Measurements from ENCODE around the gene MEF2C. TPM values are rescaled to one million over a fixed set of nuclear protein-coding genes. Genes with fewer than 3 reads are reported as not detected.
A peak's percentile ranks its signal among the peaks of the same experiment; 100 is the strongest.

Gene MEF2C
- total and polyA plus RNA-seq, 2 experiments from 2014 or later = 0.97 to 1.6 TPM

GRCh38 chr5:88892669-88893068 lies 9.7 kb upstream of the MEF2C start (continued):
- TF ChIP-seq ZNF114 (CRISPR knock-in tag; IDR thresholded peaks at IDR 0.05) = no peak
- TF ChIP-seq EZH2 (IDR thresholded peaks at IDR 0.05; ENCODE audit: low read depth, unreplicated experiment) = no peak
- TF ChIP-seq EZH2phosphoT487 (IDR thresholded peaks at IDR 0.05; ENCODE audit: unreplicated experiment) = no peak
- no peak for TF ChIP-seq JUNB (IDR thresholded peaks at IDR 0.05; ENCODE audit: unreplicated experiment)
- TF ChIP-seq POLR2AphosphoS5 (IDR thresholded peaks at IDR 0.05; ENCODE audit: low read depth) = no peak

DNA sequence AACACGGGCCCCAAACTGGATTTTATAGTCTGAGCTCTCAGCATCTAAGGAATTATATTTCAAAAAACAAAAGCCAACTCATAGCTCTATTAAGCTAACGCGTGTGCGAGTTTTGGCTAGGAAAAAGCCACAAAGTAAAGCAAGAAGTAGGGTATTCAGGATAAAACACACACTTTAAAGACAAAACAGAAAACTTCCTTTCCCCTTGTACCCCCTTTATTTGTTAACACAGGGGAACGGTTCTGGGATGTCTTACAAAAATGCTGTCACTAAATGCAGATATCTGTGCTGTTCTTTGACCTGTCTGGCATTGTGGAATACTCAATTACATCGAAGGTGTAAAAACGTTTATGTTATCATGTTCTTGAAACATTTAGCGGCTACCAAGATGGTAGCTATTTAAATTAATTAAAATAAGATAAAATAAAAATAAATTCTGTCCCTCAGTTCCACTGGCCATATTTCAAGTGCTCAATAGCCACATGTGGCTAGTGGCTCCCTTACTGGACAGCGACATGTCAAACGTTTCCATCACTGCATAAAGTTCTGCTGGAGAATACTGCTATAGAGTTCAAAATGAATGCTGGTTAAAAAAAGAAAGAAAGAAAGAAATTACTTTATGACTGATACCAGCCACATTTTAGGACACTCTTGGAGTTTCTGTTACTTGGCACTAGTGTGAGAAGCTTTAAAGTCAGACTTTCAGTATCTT lies 7.2 kb upstream of the MEF2C start:
- no peaks in the 10 kb centered on the region for H3K36me3 ChIP-seq (ENCODE audit: insufficient read depth)
- 0 out of 2 replicates have a peak, but pooled peaks cover 3% of the 10 kb centered on the region for H3K9me2 ChIP-seq (ENCODE audit: insufficient read depth)
- H3K4me2 ChIP-seq = peak overlapping the region; percentile 86
- H3K36me3 Mint-ChIP-seq (ENCODE audit: low read depth) = no peaks in the 10 kb centered on the region
- peak overlapping the region; percentile 85 for H3K4me3 Mint-ChIP-seq
- peaks cover 10% of the 10 kb centered on the region for H3K27me3 Mint-ChIP-seq (ENCODE audit: insufficient read depth, low read depth, poor library complexity)
- DNase-seq (ENCODE audit: low spot score) (no peak), ATAC-seq (no peak)
- H3K27me3 ChIP-seq (ENCODE audit: insufficient read depth) = peaks cover 55% of the 10 kb centered on the region
- no peaks in the 10 kb centered on the region for H3F3A ChIP-seq (replicated peaks; ENCODE audit: low read depth)
- TF ChIP-seq EZH2phosphoT487 (IDR thresholded peaks at IDR 0.05; ENCODE audit: unreplicated experiment) (no peak), CTCF (conservative IDR thresholded peaks at IDR 0.05; ENCODE audit: low read depth in 2 of 2) (no peak), JUNB (IDR thresholded peaks at IDR 0.05; ENCODE audit: unreplicated experiment) (no peak), STAT1 (IDR thresholded peaks at IDR 0.05; ENCODE audit: unreplicated experiment) (no peak), EZH2 (IDR thresholded peaks at IDR 0.05; ENCODE audit: low read depth, unreplicated experiment) (no peak), POLR2AphosphoS5 (IDR thresholded peaks at IDR 0.05; ENCODE audit: low read depth) (no peak)
- TF ChIP-seq, protein P1, sequence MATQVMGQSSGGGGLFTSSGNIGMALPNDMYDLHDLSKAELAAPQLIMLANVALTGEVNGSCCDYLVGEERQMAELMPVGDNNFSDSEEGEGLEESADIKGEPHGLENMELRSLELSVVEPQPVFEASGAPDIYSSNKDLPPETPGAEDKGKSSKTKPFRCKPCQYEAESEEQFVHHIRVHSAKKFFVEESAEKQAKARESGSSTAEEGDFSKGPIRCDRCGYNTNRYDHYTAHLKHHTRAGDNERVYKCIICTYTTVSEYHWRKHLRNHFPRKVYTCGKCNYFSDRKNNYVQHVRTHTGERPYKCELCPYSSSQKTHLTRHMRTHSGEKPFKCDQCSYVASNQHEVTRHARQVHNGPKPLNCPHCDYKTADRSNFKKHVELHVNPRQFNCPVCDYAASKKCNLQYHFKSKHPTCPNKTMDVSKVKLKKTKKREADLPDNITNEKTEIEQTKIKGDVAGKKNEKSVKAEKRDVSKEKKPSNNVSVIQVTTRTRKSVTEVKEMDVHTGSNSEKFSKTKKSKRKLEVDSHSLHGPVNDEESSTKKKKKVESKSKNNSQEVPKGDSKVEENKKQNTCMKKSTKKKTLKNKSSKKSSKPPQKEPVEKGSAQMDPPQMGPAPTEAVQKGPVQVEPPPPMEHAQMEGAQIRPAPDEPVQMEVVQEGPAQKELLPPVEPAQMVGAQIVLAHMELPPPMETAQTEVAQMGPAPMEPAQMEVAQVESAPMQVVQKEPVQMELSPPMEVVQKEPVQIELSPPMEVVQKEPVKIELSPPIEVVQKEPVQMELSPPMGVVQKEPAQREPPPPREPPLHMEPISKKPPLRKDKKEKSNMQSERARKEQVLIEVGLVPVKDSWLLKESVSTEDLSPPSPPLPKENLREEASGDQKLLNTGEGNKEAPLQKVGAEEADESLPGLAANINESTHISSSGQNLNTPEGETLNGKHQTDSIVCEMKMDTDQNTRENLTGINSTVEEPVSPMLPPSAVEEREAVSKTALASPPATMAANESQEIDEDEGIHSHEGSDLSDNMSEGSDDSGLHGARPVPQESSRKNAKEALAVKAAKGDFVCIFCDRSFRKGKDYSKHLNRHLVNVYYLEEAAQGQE (IDR thresholded peaks at IDR 0.05; ENCODE audit: unreplicated experiment) = no peak
- H3K27ac ChIP-seq (ENCODE audit: low read depth) = no peak overlapping the region
- H3K4me1 ChIP-seq (ENCODE audit: insufficient read depth) = peaks cover 9% of the 10 kb centered on the region; the same call in 1 of the 2 replicates
- peaks cover 14% of the 10 kb centered on the region for H3K4me1 Mint-ChIP-seq
- no peaks in the 10 kb centered on the region for H3K79me2 ChIP-seq (replicated peaks; ENCODE audit: insufficient read depth)
- no peak overlapping the region for H3K27ac Mint-ChIP-seq
- H2AFZ ChIP-seq = peak overlapping the region; percentile 95
- H3K9me3 Mint-ChIP-seq = no peaks in the 10 kb centered on the region
- H3K4me3 ChIP-seq = peak overlapping the region; percentile 73
- H4K20me1 ChIP-seq (replicated peaks; ENCODE audit: insufficient read depth) = no peaks in the 10 kb centered on the region
